ENCODE results near the gene CWH43.
"Not testable (repeated sequence)": the region's sequence is repeated elsewhere in the genome, so short reads cannot be mapped to it uniquely, and the experiment has no call there.

Gene CWH43

GRCh38 chr4:49098034-49098759 lies 112.1 kb downstream of the CWH43 start:
- DNase-seq: not testable (repeated sequence)

GRCh38 chr4:49099831-49100444 lies 113.9 kb downstream of the CWH43 start:
- DNase-seq: not testable (repeated sequence)

- DNase-seq: not testable (repeated sequence)
These were observed 116.3 kb downstream of the CWH43 start for GRCh38 chr4:49102344-49102898.

DNA sequence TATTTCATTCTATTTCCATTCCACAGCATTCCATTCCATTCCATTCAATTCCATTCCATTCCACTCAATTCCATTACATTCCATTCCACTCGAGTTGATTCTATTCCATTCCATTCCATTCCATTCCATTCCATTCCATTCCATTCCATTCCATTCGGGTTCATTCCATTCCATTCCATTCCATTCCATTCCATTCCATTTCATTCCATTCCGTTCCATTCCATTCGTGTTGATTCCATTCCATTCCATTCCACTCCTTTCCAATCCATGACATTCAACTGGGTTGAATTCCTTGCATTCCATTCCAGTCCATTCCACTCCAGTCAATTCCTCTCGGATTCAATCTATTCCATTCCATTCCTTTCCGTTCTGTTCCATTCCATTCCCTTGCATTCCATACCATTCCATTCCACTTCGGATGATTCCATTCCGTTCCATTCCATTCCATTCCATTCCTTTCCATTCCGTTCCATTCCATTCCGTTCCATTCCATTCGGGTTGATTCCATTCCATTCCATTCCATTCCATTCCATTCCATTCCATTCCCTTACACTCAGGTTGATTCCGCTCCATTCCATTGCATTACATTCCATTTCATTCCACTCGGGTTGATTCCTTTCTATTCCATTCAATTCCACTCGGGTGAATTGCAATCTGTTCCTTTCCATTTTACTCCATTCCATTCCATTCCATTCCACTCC lies 117.5 kb downstream of the CWH43 start:
- not testable (repeated sequence) for DNase-seq

- DNase-seq: not testable (repeated sequence)
These were observed 118.3 kb downstream of the CWH43 start for GRCh38 chr4:49104231-49104930.

DNA sequence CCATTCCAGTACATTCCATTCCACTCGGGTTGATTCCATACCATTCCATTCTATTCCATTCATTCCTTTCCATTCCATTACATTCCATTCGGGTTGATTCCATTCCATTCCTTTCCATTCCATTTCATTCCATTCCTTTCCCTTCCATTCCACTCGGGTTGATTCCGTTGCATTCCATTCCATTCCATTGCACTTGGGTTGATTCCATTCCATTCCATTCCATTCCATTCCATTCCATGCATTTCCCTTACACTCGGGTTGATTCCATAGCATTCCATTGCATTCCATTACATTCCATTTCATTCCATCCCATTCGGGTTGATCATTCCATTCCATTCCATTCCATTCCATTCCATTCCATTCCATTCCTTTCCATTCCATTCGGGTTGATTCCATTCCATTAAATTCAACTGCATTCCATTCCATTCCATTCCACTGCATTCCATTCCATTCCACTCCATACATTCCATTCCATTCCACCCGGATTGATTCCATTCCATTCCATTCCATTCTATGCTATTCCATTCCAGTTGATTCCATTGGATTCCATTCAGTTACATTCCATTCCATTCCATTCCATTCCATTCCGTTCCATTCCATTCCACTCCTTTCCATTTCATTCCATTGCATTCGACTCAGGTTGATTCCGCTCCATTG lies 119.3 kb downstream of the CWH43 start:
- not testable (repeated sequence) for DNase-seq

DNA sequence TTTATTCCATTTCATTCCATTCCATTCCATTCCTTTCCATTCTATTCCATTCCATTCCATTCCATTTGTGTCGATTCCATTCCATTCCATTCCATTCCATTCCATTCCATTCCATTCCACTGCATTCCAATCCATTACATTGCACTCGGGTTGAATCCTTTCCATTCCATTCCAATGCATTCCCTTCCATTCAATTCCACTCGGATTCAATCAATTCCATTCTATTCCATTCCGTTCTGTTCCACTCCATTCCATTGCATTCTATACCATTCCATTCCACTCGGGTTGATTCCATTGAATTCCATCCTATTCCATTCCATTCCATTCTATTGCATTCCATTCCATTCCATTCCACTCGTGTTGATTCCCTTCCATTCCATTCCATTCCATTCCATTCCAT lies 121.2 kb downstream of the CWH43 start:
- not testable (repeated sequence) for DNase-seq

- not testable (repeated sequence) for DNase-seq
These were observed 122.3 kb downstream of the CWH43 start for GRCh38 chr4:49108183-49108978.

- not testable (repeated sequence) for DNase-seq
These were observed 123.6 kb downstream of the CWH43 start for GRCh38 chr4:49109567-49110166.

DNA sequence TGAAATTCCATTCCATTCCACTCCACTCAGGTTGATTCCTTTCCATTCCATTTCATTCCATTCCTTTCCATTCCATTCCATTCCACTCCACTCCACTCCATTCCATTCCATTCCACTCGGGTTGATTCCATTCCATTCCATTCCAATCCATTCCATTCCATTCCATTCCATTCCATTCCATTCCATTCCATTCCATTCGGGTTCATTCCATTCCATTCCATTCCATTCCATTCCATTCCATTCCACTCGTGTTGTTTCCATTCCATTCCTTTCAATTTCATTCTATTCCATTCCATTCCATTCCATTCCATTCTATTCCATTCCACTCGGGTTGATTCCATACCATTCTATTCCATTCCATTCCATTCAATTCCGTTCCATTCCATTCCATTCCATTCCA lies 124.5 kb downstream of the CWH43 start:
- not testable (repeated sequence) for DNase-seq

All from SHP77 treated with DMSO at 0.1 percent for 48 hours (cell line).